WI38 (cell line): ENCODE data around the gene COPS6.

Experiments
- H3K4me3 ChIP-seq: 2 replicates; pipeline ENCODE4 v1.5.1; 2011; ENCODE audit warnings: low read depth, mild to moderate bottlenecking, control low read depth, low read length
- TF ChIP-seq, protein P1 (sequence below): IDR thresholded peaks from 2 replicates; pipeline ENCODE4 v1.5.1; 2012; ENCODE audit warnings: low read depth, mild to moderate bottlenecking, control low read depth, low read length

COPS6 gene

GRCh38 chr7:100066953-100067352, 21.8 kb upstream of the COPS6 start:
- H3K4me3 ChIP-seq: no peak overlapping the region
- TF ChIP-seq, protein P1, sequence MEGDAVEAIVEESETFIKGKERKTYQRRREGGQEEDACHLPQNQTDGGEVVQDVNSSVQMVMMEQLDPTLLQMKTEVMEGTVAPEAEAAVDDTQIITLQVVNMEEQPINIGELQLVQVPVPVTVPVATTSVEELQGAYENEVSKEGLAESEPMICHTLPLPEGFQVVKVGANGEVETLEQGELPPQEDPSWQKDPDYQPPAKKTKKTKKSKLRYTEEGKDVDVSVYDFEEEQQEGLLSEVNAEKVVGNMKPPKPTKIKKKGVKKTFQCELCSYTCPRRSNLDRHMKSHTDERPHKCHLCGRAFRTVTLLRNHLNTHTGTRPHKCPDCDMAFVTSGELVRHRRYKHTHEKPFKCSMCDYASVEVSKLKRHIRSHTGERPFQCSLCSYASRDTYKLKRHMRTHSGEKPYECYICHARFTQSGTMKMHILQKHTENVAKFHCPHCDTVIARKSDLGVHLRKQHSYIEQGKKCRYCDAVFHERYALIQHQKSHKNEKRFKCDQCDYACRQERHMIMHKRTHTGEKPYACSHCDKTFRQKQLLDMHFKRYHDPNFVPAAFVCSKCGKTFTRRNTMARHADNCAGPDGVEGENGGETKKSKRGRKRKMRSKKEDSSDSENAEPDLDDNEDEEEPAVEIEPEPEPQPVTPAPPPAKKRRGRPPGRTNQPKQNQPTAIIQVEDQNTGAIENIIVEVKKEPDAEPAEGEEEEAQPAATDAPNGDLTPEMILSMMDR: no peak

DNA sequence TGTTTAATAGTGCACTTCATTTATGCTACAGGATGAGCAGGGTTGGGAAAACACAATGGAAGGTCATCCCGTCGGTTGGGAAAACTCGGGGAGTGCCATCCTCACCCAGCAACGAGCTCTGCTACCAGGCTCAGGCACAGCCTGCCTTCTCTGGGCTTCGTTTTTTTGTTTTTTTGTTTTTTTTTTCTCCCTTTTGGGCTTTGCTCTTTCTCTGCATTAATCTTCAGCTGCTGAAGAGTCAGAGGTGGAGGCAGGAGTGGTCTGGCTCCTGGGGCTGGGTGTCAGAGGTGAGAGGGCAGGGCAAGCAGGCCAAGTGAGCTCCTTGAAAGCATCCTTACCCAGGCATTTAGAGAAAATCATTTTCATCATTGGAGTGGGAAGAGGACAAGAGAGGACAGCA, 18.8 kb upstream of the COPS6 start:
- H3K4me3 ChIP-seq: no peak overlapping the region
- TF ChIP-seq, protein P1: no peak

GRCh38 chr7:100071018-100071723, 17.6 kb upstream of the COPS6 start:
- TF ChIP-seq, protein P1: no peak
- H3K4me3 ChIP-seq: no peak overlapping the region

DNA sequence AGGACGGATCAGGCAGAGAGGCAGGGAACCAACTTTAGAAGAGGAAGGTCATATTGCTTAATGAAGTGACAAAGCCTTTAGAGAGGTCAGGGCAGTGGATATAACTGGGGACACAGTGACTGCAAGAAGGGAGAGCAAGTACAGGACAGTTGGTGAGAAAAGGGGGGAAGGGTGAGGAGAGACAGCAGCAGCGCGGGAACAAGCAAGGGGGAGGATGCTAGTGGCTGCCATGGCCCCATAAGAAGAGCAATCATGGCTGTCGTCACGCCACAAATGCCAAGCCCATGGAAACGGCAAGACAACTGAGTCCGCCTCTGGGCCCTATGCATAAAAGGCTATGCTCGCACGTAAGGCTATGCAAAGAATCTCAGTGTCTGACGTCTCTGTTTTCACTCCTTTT, 16.3 kb upstream of the COPS6 start:
- H3K4me3 ChIP-seq: no peak overlapping the region

GRCh38 chr7:100074841-100075240, 13.9 kb upstream of the COPS6 start:
- H3K4me3 ChIP-seq: no peak overlapping the region
- TF ChIP-seq, protein P1: no peak

More for the DNA sequence above, 16.3 kb upstream of the COPS6 start:
- TF ChIP-seq, protein P1: no peak

GRCh38 chr7:100075418-100075817, 13.4 kb upstream of the COPS6 start:
- TF ChIP-seq, protein P1: no peak
- H3K4me3 ChIP-seq: no peak overlapping the region

DNA sequence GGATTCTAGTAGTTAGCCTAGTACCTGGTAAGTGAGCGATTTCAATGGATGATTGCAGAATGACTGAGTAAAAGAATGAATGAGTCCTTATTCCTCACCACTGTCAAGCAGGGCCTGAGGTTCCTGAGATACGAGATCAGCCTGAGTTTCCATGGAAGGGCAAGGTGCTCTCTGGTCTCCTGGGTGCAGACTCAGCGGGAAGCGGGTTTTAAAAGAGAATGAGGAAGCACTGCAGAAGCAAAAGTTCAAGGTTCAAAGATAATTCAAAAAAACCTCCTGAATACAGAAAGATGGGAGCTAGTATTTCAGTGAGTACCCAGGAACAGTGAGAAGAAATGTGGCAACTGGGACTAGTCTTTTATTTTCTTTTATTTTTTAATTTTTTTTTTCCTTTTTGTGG, 11.6 kb upstream of the COPS6 start:
- no peak overlapping the region for H3K4me3 ChIP-seq
- TF ChIP-seq, protein P1: no peak
